Measurements from ENCODE around the gene RSBN1. TPM values are rescaled to one million over a fixed set of nuclear protein-coding genes. Genes with fewer than 3 reads are reported as not detected.

RSBN1 gene
- total and polyA plus RNA-seq, 9 of the 15 experiments (the other 6 are each of a cell fraction or from before 2014, with no cell fraction given), result 4.5 to 24.3 (median 13.0) TPM

GRCh38 chr1:113758631-113759332 is 53.5 kb downstream of the RSBN1 start (continued):
- peak; percentile 87 for TF ChIP-seq ARID4B (CRISPR knock-in tag; IDR thresholded peaks at IDR 0.05)
- TF ChIP-seq PHTF2 (CRISPR knock-in tag; IDR thresholded peaks at IDR 0.05), result 0 out of 2 replicates have a peak, but pooled peaks have one; percentile 72
- peak; percentile 77 for TF ChIP-seq ETS1 (conservative IDR thresholded peaks at IDR 0.05; ENCODE audit: control insufficient read depth, low read depth, low read length)
- TF ChIP-seq MLX (CRISPR knock-in tag; conservative IDR thresholded peaks at IDR 0.05), result no peak
- TF ChIP-seq NR3C1 (CRISPR knock-in tag; IDR thresholded peaks at IDR 0.05), result 0 out of 2 replicates have a peak, but pooled peaks have one; percentile 73
- no peak for TF ChIP-seq RBM17 (IDR thresholded peaks at IDR 0.05; ENCODE audit: borderline replicate concordance, low read depth, low read length)
- TF ChIP-seq PREB (CRISPR knock-in tag; IDR thresholded peaks at IDR 0.05), result no peak
- peak; percentile 95 for TF ChIP-seq RBM22 (IDR thresholded peaks at IDR 0.05; ENCODE audit: low read depth, low read length, poor library complexity, severe bottlenecking)
- no peak for TF ChIP-seq CBFB (CRISPR knock-in tag; IDR thresholded peaks at IDR 0.05)
- no peak for TF ChIP-seq CHCHD3 (CRISPR knock-in tag; IDR thresholded peaks at IDR 0.05)
- no peak for TF ChIP-seq ZNF217 (CRISPR knock-in tag; IDR thresholded peaks at IDR 0.05)
- TF ChIP-seq STAT6 (CRISPR knock-in tag; IDR thresholded peaks at IDR 0.05), result peak; percentile 38; the same call in 1 of the 2 replicates
- TF ChIP-seq KDM5B (IDR thresholded peaks at IDR 0.05; ENCODE audit: insufficient replicate concordance, low read depth, low read length), result no peak
- no peak for TF ChIP-seq ZNF551 (CRISPR knock-in tag; IDR thresholded peaks at IDR 0.05)
- TF ChIP-seq NELFE (IDR thresholded peaks at IDR 0.05; ENCODE audit: insufficient read depth, insufficient read length), result no peak
- no peak for TF ChIP-seq MEF2D (tag; conservative IDR thresholded peaks at IDR 0.05; ENCODE audit: low read depth)
- no peak for TF ChIP-seq ZNF212 (CRISPR knock-in tag; IDR thresholded peaks at IDR 0.05)
